ENCODE data around the gene MBNL2. TPM values are rescaled to one million over a fixed set of nuclear protein-coding genes. Genes with fewer than 3 reads are reported as not detected.
A peak's percentile ranks its signal among the peaks of the same experiment; 100 is the strongest.

The MBNL2 gene
- total and polyA plus RNA-seq, 2 experiments from 2014 or later: 0.55 to 3.2 TPM

- Histone ChIP-seq H3K4me2 (no peak overlapping the region), H3F3A (replicated peaks; ENCODE audit: low read depth) (no peaks in the 10 kb centered on the region), H4K20me1 (replicated peaks; ENCODE audit: insufficient read depth) (no peaks in the 10 kb centered on the region), H3K9me2 (ENCODE audit: insufficient read depth) (no peaks in the 10 kb centered on the region), H3K27ac (ENCODE audit: low read depth) (no peak overlapping the region), H2AFZ (no peak overlapping the region), H3K4me3 (no peak overlapping the region), H3K79me2 (replicated peaks; ENCODE audit: insufficient read depth) (peaks cover 2% of the 10 kb centered on the region), H3K27me3 (ENCODE audit: insufficient read depth) (no peaks in the 10 kb centered on the region), H3K4me1 (ENCODE audit: insufficient read depth) (peaks cover 26% of the 10 kb centered on the region), H3K36me3 (ENCODE audit: insufficient read depth) (no peaks in the 10 kb centered on the region)
- Mint-ChIP-seq H3K9me3 (0 out of 3 replicates have a peak, but pooled peaks cover 6% of the 10 kb centered on the region), H3K27ac (no peak overlapping the region), H3K36me3 (ENCODE audit: low read depth) (no peaks in the 10 kb centered on the region; the same call in 1 of the 3 replicates), H3K4me1 (peaks cover 19% of the 10 kb centered on the region), H3K4me3 (no peak overlapping the region), H3K27me3 (ENCODE audit: insufficient read depth, low read depth, poor library complexity) (peaks cover 8% of the 10 kb centered on the region)
- ATAC-seq (no peak), DNase-seq (ENCODE audit: low spot score) (no peak)
- no peak for TF ChIP-seq STAT1 (IDR thresholded peaks at IDR 0.05; ENCODE audit: unreplicated experiment)
These were observed 207.5 kb downstream of the MBNL2 start for GRCh38 chr13:97429681-97430081.

- Histone ChIP-seq H3K9me2 (ENCODE audit: insufficient read depth) (no peaks in the 10 kb centered on the region), H3K79me2 (replicated peaks; ENCODE audit: insufficient read depth) (peaks cover 8% of the 10 kb centered on the region), H4K20me1 (replicated peaks; ENCODE audit: insufficient read depth) (no peaks in the 10 kb centered on the region), H3K36me3 (ENCODE audit: insufficient read depth) (no peaks in the 10 kb centered on the region), H2AFZ (no peak overlapping the region), H3K4me3 (no peak overlapping the region), H3K27ac (ENCODE audit: low read depth) (no peak overlapping the region), H3K4me1 (ENCODE audit: insufficient read depth) (peaks cover 26% of the 10 kb centered on the region), H3F3A (replicated peaks; ENCODE audit: low read depth) (no peaks in the 10 kb centered on the region), H3K4me2 (0 out of 2 replicates have a peak overlapping the region, but pooled peaks have one; percentile 34), H3K27me3 (ENCODE audit: insufficient read depth) (no peaks in the 10 kb centered on the region)
- H3K27me3 Mint-ChIP-seq (ENCODE audit: insufficient read depth, low read depth, poor library complexity): peaks cover 12% of the 10 kb centered on the region
- TF ChIP-seq STAT1 (IDR thresholded peaks at IDR 0.05; ENCODE audit: unreplicated experiment): no peak
- 0 out of 3 replicates have a peak, but pooled peaks cover 6% of the 10 kb centered on the region for H3K9me3 Mint-ChIP-seq
- H3K4me3 Mint-ChIP-seq: peak overlapping the region; percentile 1; the same call in 1 of the 3 replicates
- ATAC-seq (no peak), DNase-seq (ENCODE audit: low spot score) (no peak)
- no peak overlapping the region for H3K27ac Mint-ChIP-seq
- H3K4me1 Mint-ChIP-seq: peaks cover 19% of the 10 kb centered on the region
- H3K36me3 Mint-ChIP-seq (ENCODE audit: low read depth): peaks cover 2% of the 10 kb centered on the region; the same call in 2 of the 3 replicates
These were observed 208.2 kb downstream of the MBNL2 start for GRCh38 chr13:97430296-97430695.

GRCh38 chr13:97431171-97431764 lies 209.1 kb downstream of the MBNL2 start:
- peak overlapping the region; percentile 97 for H3K4me3 Mint-ChIP-seq
- H3K36me3 ChIP-seq (ENCODE audit: insufficient read depth): no peaks in the 10 kb centered on the region
- 0 out of 3 replicates have a peak, but pooled peaks cover 6% of the 10 kb centered on the region for H3K9me3 Mint-ChIP-seq
- H3K4me2 ChIP-seq: peak overlapping the region; percentile 85; the same call in 1 of the 2 replicates
- H3K36me3 Mint-ChIP-seq (ENCODE audit: low read depth): peaks cover 2% of the 10 kb centered on the region; the same call in 1 of the 3 replicates
- H2AFZ ChIP-seq: no peak overlapping the region
- ATAC-seq (no peak), DNase-seq (ENCODE audit: low spot score) (no peak)
- no peaks in the 10 kb centered on the region for H3K9me2 ChIP-seq (ENCODE audit: insufficient read depth)
- TF ChIP-seq REST (IDR thresholded peaks at IDR 0.05; ENCODE audit: unreplicated experiment) (no peak), JUNB (IDR thresholded peaks at IDR 0.05; ENCODE audit: unreplicated experiment) (no peak), ETS1 (IDR thresholded peaks at IDR 0.05) (no peak)
- H3K27me3 Mint-ChIP-seq (ENCODE audit: insufficient read depth, low read depth, poor library complexity): peaks cover 12% of the 10 kb centered on the region
- no peaks in the 10 kb centered on the region for H3K27me3 ChIP-seq (ENCODE audit: insufficient read depth)
- H3F3A ChIP-seq (replicated peaks; ENCODE audit: low read depth): no peaks in the 10 kb centered on the region
- peaks cover 31% of the 10 kb centered on the region for H3K4me1 ChIP-seq (ENCODE audit: insufficient read depth)
- H4K20me1 ChIP-seq (replicated peaks; ENCODE audit: insufficient read depth): no peaks in the 10 kb centered on the region
- peaks cover 17% of the 10 kb centered on the region for H3K79me2 ChIP-seq (replicated peaks; ENCODE audit: insufficient read depth)
- no peak overlapping the region for H3K27ac Mint-ChIP-seq
- no peak overlapping the region for H3K27ac ChIP-seq (ENCODE audit: low read depth)
- H3K4me3 ChIP-seq: peak overlapping the region; percentile 55
- H3K4me1 Mint-ChIP-seq: peaks cover 26% of the 10 kb centered on the region
